GM18868 (cell line): ENCODE measurements around the gene KLF12.

ENCODE experiments used
- ATAC-seq: cut with Tn5 transposase; IDR thresholded peaks from one replicate; pipeline ENCODE4 v1.9.1; 2021; ENCODE audit warnings: mild to moderate bottlenecking, moderate library complexity; ENCODE audit not compliant: unreplicated experiment

Gene KLF12

GRCh38 chr13:74134221-74134776 is at the start of gene KLF12:
TSS of gene KLF12 (minus strand) at chr13:74134404.
- peak; percentile 70 for ATAC-seq

DNA sequence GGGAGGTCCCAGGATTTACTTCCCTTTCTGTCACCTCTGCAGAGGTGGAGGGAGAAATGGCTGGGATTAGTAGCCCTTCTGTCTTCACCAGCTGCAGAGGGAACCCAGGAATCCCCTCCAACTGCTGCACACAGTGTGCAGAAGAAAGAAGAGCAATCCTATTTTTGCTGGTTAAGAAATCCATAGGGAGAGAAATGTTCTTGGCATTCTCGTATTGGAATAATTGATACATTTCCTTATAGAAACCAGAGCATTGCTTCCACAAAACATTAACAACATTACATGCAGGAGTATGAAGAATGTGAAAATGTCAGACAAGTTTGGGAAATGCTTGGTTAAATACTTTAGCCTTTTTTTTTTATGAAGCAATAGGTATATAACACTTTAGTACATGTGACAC is 48.3 kb upstream of the KLF12 start:
- no peak for ATAC-seq

DNA sequence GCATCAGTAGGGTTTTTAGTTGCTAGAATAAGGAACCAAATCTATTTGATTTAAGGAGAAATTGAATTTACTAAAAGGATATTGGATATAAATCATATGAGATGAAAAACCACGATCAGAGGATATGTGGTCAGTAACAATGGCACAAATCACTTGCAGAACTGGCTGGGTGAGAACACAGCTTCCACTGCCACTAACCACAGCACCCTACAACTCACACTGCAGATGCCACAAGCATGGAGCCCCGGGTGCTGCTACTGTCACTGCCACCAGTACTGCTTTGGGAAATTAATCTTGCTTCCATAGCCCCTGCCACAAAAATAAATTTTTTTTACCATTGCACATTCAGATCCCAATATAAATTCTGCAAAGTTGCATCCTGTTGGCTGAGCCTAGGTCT is 40.6 kb upstream of the KLF12 start:
- ATAC-seq = no peak

- no peak for ATAC-seq
Measured at GRCh38 chr13:74173822-74174221, 39.6 kb upstream of the KLF12 start.

- no peak for ATAC-seq
Measured at GRCh38 chr13:74171641-74172040, 37.4 kb upstream of the KLF12 start.

DNA sequence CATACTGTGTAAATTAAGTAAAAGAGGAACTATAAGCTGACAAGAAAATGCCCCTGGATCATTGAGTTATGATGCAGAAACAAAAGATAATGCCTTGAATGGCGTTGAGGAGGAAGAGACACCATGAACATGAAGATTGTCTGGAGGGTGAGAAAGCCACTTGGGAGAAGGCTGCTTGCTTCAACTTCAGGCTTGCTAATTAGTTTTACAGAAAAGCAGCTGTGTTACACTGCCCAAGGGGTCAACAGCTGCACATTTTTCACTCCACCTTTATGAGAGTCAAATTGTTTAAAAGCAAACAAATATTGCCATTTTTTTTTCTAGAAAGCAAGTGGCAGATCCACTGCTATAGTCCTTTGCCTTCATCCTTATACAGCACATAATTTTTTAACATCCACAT is 35.5 kb upstream of the KLF12 start:
- ATAC-seq = no peak

DNA sequence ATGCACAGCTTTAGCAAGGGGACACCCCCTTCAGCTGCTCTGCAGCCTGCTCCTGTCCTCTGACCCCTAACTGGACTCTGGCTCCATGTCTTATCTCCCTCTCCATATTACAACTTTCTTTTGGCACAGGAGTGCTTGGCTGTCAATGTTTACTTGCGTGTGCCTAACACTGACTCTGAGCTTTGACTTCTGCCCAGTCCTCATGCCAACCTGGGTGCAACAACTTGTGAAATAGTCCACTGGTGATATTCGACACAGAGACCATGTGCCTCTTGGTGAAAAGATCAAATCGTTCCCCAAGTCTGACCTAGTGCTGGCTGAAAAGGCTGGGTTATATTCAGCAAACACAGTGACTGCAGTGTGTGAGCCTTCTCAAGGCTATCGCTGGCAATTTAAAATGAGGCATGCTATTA is 34.1 kb upstream of the KLF12 start:
- no peak for ATAC-seq

GRCh38 chr13:74166261-74167004 is 32.2 kb upstream of the KLF12 start:
- no peak for ATAC-seq

DNA sequence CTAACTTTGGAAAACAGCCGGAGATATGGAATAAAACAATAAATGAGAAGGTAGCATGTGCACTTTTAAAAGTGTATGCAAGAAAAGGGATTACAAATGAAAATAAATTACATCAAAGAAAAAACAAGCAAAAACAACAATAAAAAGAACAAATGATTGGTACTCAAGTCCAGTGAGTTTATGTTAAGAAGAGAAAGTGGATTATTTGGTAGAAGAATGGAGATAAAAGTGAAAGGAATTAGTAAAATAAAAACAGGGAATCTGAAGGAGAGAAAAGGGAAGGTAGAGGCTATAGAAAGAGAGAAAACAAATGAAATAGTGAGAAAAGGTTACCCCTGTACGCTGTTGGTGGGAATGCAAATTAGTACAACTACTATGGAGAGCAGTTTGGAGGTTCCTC is 28.6 kb upstream of the KLF12 start:
- no peak for ATAC-seq

GRCh38 chr13:74162135-74162534 is 27.9 kb upstream of the KLF12 start:
- ATAC-seq = no peak

DNA sequence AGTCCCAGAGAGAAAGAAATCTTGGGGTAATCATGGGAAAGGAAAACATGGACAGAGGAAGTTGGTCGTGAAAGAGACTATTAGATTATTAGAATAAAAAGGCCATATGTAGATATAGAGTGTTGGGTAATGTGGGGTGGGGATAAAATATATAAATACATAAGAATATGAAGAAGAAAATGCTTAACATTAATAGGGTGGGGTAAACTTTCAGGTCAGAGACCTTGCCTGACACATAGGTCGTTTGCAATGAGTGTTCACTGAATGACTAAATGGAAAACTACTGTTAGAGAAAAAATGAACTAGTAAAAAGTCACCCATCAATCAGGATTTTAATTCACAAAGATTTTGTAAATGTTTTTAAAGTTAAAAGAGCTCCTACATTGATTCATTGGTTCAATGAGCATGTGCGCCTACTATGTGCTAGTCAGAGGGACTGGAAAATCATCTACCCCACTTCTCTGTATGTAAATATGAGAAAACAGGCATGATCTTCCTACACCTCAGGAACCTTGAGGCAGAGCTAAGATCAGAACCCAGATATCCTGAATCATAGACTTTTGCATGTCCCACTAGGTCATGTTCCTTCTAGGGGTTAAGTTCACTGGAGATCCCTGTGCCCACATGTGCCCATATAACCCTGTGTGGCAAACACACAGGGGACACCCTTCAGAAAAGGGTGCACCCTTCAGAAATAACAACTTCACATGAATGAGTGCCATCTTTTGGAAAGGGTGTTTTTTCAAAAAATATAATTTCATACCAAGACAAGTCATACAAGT is 24.6 kb upstream of the KLF12 start:
- no peak for ATAC-seq

DNA sequence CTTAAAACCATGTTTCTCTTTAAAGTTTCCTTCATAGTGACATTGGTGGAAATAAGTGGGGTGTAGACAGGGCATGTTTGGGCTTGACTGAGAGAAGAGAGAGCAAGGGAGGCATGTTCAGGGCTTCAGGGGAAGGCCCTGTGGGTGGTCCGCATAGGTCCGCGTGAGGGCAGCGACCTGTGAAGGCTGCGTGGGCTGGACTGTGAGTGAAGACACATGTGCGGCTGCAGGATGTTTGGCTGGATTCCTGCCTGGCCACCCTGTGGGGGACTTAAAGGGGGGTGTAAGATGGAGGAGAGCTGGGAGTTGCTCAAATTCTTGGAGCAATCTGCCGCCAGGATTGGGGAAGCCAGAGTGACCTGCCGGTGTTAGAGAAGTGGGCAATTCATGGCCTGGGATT is 23.8 kb upstream of the KLF12 start:
- no peak for ATAC-seq

GRCh38 chr13:74154981-74155380 is 20.8 kb upstream of the KLF12 start:
- no peak for ATAC-seq

GRCh38 chr13:74153316-74153715 is 19.1 kb upstream of the KLF12 start:
- ATAC-seq = peak; percentile 39

- ATAC-seq = no peak
Measured at GRCh38 chr13:74151859-74152258, 17.7 kb upstream of the KLF12 start.

GRCh38 chr13:74148352-74148751 is 14.1 kb upstream of the KLF12 start:
- no peak for ATAC-seq

- peak; percentile 75 for ATAC-seq
Measured at GRCh38 chr13:74145249-74145975, 11.2 kb upstream of the KLF12 start.

GRCh38 chr13:74144269-74144668 is 10.1 kb upstream of the KLF12 start:
- no peak for ATAC-seq

GRCh38 chr13:74142257-74142656 is 8.1 kb upstream of the KLF12 start:
- ATAC-seq = no peak

GRCh38 chr13:74138241-74138640 is 4.0 kb upstream of the KLF12 start:
- ATAC-seq = no peak

DNA sequence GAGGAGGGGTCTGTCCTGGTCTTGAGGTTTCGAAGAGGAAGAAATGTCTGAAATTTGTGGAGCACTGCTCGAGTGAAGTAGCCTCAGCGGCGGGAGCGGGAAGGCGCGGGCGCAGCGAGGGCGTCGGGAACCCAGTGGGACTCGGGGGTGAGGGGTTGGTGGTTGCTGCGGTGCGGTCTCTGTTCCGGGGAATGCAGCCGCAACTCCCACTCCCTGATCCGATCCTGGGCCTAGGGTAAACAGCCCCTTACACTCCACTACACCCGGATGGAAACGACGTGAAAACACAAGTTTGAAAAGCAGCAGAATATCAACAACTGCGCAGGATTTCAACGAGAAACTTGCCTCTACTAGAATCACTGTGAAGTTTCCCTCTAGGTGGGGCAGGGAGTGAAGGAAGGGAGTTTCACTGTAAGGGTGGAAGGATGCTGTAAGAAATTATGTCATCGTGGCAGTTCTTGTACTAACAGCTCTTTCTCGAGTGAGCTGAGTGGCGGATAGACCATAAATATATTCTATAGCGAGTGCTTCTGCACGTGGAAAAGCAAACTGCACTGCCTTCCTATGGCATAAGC is 2.0 kb upstream of the KLF12 start:
- ATAC-seq = no peak
